ENCODE data around the gene DDAH2.

DDAH2 gene

DNA sequence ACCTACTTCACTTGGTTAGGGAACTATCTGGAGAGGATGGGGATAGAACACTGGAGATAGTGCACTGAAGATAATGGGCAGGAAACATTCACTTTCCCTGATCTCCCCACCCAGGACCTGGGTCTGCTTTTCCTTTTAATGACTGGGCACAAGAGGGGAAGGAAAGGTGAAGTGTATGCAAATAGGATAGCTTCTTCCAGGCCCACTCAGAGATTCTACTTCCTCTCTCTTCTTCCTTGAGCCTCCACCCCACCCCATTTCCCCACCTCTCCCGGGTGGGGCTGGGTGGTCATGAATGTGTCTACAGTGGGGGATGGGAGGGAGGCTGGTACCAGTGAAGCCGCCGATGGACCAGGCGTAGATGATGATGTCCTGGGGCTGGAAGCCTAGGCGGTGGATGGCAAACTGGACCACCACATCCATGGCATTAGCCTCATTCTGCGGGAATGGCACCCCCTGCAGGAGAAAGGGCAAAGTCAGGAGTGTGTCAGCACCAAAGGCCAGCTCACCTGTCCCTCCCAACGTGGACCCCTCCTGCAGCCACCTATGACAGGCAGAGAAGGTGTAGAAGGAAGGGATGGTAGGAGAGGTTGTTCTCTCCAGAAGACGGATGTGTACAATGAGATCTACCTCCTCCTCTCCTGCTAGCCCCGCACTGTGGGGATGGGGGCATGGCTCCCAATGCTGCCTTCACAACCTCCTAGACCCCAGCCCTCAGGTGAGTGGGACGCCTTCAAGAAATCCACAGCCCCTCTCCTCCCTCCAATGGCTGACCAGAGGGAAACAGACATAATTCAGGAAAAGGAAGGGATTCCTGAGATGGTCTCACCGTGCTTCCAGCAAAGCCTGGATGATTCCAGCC lies 39.6 kb downstream of the DDAH2 start:
- DNase-seq (ENCODE audit: low read depth) = no peak

- DNase-seq (ENCODE audit: low read depth) = no peak
Observed at GRCh38 chr6:31687860-31688693, 41.0 kb downstream of the DDAH2 start.

- no peak for DNase-seq (ENCODE audit: low read depth)
Observed at GRCh38 chr6:31687321-31687720, 41.8 kb downstream of the DDAH2 start.

DNA sequence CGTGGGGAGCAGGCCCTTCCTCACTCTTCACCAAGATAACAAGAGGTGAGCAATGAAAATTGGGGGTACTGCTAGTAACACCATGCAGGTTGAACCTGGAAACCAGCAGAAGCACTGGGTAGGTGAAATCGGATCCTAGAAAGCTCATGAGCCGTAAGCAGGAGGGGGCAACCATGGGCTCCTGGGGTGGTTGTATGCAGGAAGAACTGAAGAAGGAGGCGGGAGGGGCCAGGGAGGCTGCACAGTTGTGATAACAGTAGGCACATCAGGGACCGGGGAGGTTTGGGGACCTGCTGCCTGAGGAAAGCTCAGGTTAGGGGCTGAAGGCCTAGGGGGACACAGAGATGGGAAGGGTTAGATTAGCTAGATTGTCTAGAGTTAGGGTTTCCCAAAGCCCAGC lies 42.6 kb downstream of the DDAH2 start:
- no peak for DNase-seq (ENCODE audit: low read depth)

GRCh38 chr6:31683591-31683990 lies 45.5 kb downstream of the DDAH2 start:
- DNase-seq (ENCODE audit: low read depth) = no peak

DNA sequence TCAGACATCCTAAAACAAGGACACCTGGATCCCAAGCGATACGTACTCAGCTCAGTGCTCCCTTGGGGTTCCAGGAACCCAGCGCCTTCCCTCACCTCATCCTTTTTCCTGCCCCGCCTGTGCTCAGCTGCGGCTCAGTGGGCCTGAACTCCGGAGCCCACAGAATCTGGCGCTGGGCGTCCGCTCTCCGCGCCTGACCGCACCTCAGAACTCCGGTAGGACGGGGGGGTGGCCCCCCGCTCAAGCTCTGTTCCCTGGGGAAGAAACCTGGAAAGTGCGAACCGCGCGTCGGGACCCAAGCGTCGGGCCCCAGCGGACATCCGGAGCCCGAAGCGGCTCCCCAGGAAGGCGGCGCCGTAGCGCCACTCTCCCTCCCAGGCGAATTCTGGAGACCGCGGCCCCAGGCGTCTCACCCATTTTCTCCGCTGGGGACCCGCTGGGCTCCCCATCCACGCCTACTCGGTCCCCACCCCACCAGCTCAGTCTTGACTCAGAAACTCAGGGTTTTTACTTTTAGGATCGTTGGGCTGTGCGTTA lies 47.9 kb downstream of the DDAH2 start:
- no peak for DNase-seq (ENCODE audit: low read depth)

- DNase-seq (ENCODE audit: low read depth) = no peak
Observed at GRCh38 chr6:31680226-31681134, 48.6 kb downstream of the DDAH2 start, which contains the start of gene LY6G5C. TSS of gene LY6G5C (minus strand) at chr6:31681067. CDS start at chr6:31680373, 694 bp downstream.

- DNase-seq (ENCODE audit: low read depth) = no peak
Observed at GRCh38 chr6:31677955-31678354, 51.1 kb downstream of the DDAH2 start.
